CD4-positive, alpha-beta T cell (primary cell): Measurements from ENCODE around the gene VWA1. TPM values are rescaled to one million over a fixed set of nuclear protein-coding genes. Genes with fewer than 3 reads are reported as not detected.

Experiments
- ATAC-seq: fragments of 200-7000 bp; cut with Tn5 transposase; one replicate; pipeline ENCODE4 v1.10.0; 2022; ENCODE audit warnings: mild to moderate bottlenecking; ENCODE audit not compliant: poor library complexity
- CTCF ChIA-PET: fragments of 350-600 bp; sonication (Branson Sonifier 250); formaldehyde crosslinking; loops from one replicate; lab custom pipeline; 2021; ENCODE audit warnings: antibody characterized with exemption, inconsistent platforms; lab: Charles Lee
- POLR2A ChIA-PET: fragments of 350-600 bp; sonication (Branson Sonifier 250); formaldehyde crosslinking; loops from one replicate; lab custom pipeline; 2021; ENCODE audit warnings: antibody characterized with exemption, inconsistent platforms; lab: Charles Lee
- DNase-seq, 14 experiments: peaks; one replicate each; pipeline ENCODE4 v3.0.0-alpha.2; 2013 to 2020; ENCODE audit warnings: mixed read lengths in 2 of 14
- H3K27ac ChIP-seq, 2 donors: one replicate each; pipeline versions ENCODE4 v1.5.1 to v1.7.0; 2013; ENCODE audit warnings: low read length in 2 of 2, low read depth in 1 of 2, mild to moderate bottlenecking in 1 of 2
- H3K27me3 ChIP-seq, 2 experiments: 1 replicate in 1 of 2; 2 replicates in 1 of 2; pipeline versions ENCODE4 v1.6.1 to v1.7.0; 2013; ENCODE audit warnings: low read length in 2 of 2, control low read depth in 1 of 2, mild to moderate bottlenecking in 1 of 2, moderate library complexity in 1 of 2; ENCODE audit not compliant: insufficient read depth in 2 of 2, control insufficient read depth in 1 of 2
- H3K36me3 ChIP-seq: one replicate; pipeline ENCODE4 v1.6.1; 2013; ENCODE audit warnings: low read length, control low read depth; ENCODE audit not compliant: insufficient read depth
- H3K4me1 ChIP-seq: one replicate; pipeline ENCODE4 v1.6.1; 2013; ENCODE audit warnings: low read length, control low read depth; ENCODE audit not compliant: insufficient read depth
- H3K4me3 ChIP-seq: one replicate; pipeline ENCODE4 v1.5.1; 2013; ENCODE audit warnings: mild to moderate bottlenecking, low read length, moderate library complexity
- H3K9me3 ChIP-seq, 2 experiments: 1 replicate in 1 of 2; 2 replicates in 1 of 2; pipeline versions ENCODE4 v1.6.1 to v1.7.0; 2013; ENCODE audit warnings: low read length in 2 of 2, mild to moderate bottlenecking in 2 of 2, control low read depth in 1 of 2, moderate library complexity in 1 of 2; ENCODE audit not compliant: control insufficient read depth in 1 of 2, insufficient read depth in 1 of 2
- H3K27ac Mint-ChIP-seq: one replicate; pipeline ENCODE4 v1.8.0; 2020; ENCODE audit warnings: mixed read lengths
- H3K27me3 Mint-ChIP-seq: one replicate; pipeline ENCODE4 v1.8.0; 2021; ENCODE audit warnings: mixed read lengths
- H3K36me3 Mint-ChIP-seq: one replicate; pipeline ENCODE4 v1.8.0; 2021; ENCODE audit warnings: low read depth, mixed read lengths
- H3K4me1 Mint-ChIP-seq: one replicate; pipeline ENCODE4 v1.8.0; 2021; ENCODE audit warnings: low read depth, mixed read lengths
- H3K4me3 Mint-ChIP-seq: one replicate; pipeline ENCODE4 v1.8.0; 2020; ENCODE audit warnings: mild to moderate bottlenecking, mixed read lengths
- H3K9me3 Mint-ChIP-seq: one replicate; pipeline ENCODE4 v1.8.0; 2020; ENCODE audit warnings: mixed read lengths
- intact Hi-C, 2 experiments: fragments of 100-400 bp; cut with DNase I in 1 of 2; cut with micrococcal nuclease in 1 of 2; formaldehyde crosslinking; loops; one replicate each; pipeline versions ENCODE4 v1.15.1 to v1.9.0; 2023 to 2025; cut with DNase I, micrococcal nuclease
- total RNA-seq, 174 experiments: library from RNA in 2 of 174; stranded (reverse) in 2 of 174; gene quantifications; one replicate each; pipeline ENCODE4 v1.2.3 and lab custom pipeline; 2021 to 2026
- TF ChIP-seq, protein P1 (sequence below): fragments of 200-600 bp; IDR thresholded peaks from one replicate; pipeline ENCODE4 v1.8.0; 2022; ENCODE audit warnings: antibody characterized with exemption, mild to moderate bottlenecking

Gene VWA1
- total RNA-seq, 2 experiments from 2014 or later, result not detected

DNA sequence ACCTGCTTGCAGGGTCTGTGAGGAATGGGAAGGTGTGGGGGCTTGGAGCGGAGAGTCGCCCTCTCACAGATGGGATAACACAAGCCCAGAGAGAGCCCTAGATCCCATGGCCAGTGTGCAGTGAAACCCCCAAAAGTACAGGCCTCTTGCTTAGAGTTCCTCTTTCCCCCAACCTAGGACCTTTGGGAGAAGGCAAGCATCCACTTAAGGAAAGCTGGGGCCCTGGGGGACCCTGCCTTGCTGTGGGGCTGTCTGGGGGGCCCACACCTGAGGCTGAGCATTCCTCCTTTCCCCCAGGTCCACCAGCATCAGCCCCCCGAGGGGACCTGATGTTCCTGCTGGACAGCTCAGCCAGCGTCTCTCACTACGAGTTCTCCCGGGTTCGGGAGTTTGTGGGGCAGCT is 1.1 kb downstream of the VWA1 start:
- H3K9me3 Mint-ChIP-seq, result no peaks in the 10 kb centered on the region
- H3K36me3 Mint-ChIP-seq, result no peaks in the 10 kb centered on the region
- TF ChIP-seq, protein P1, sequence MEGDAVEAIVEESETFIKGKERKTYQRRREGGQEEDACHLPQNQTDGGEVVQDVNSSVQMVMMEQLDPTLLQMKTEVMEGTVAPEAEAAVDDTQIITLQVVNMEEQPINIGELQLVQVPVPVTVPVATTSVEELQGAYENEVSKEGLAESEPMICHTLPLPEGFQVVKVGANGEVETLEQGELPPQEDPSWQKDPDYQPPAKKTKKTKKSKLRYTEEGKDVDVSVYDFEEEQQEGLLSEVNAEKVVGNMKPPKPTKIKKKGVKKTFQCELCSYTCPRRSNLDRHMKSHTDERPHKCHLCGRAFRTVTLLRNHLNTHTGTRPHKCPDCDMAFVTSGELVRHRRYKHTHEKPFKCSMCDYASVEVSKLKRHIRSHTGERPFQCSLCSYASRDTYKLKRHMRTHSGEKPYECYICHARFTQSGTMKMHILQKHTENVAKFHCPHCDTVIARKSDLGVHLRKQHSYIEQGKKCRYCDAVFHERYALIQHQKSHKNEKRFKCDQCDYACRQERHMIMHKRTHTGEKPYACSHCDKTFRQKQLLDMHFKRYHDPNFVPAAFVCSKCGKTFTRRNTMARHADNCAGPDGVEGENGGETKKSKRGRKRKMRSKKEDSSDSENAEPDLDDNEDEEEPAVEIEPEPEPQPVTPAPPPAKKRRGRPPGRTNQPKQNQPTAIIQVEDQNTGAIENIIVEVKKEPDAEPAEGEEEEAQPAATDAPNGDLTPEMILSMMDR, result no peak
- Histone ChIP-seq H3K9me3 (peaks cover 0 to 31% of the 10 kb centered on the region in 2 experiments), H3K27ac (no peak overlapping the region), H3K27me3 (peaks cover 56 to 58% of the 10 kb centered on the region in 2 experiments), H3K4me3 (no peak overlapping the region), H3K4me1 (peaks cover 33% of the 10 kb centered on the region), H3K36me3 (no peaks in the 10 kb centered on the region)
- intact Hi-C loops, result loop anchor here in 1 of 2 experiments (1.0 kb wide), 1 partner anchor 24 kb away; no protein-coding TSS in a partner anchor
- no peak overlapping the region for H3K4me3 Mint-ChIP-seq
- ATAC-seq (no peak), DNase-seq (no peak)
- peaks cover 4% of the 10 kb centered on the region for H3K4me1 Mint-ChIP-seq
- H3K27me3 Mint-ChIP-seq, result peaks cover 17% of the 10 kb centered on the region
- ChIA-PET CTCF (no interaction called here), POLR2A (no interaction called here)
- H3K27ac Mint-ChIP-seq, result no peak overlapping the region

DNA sequence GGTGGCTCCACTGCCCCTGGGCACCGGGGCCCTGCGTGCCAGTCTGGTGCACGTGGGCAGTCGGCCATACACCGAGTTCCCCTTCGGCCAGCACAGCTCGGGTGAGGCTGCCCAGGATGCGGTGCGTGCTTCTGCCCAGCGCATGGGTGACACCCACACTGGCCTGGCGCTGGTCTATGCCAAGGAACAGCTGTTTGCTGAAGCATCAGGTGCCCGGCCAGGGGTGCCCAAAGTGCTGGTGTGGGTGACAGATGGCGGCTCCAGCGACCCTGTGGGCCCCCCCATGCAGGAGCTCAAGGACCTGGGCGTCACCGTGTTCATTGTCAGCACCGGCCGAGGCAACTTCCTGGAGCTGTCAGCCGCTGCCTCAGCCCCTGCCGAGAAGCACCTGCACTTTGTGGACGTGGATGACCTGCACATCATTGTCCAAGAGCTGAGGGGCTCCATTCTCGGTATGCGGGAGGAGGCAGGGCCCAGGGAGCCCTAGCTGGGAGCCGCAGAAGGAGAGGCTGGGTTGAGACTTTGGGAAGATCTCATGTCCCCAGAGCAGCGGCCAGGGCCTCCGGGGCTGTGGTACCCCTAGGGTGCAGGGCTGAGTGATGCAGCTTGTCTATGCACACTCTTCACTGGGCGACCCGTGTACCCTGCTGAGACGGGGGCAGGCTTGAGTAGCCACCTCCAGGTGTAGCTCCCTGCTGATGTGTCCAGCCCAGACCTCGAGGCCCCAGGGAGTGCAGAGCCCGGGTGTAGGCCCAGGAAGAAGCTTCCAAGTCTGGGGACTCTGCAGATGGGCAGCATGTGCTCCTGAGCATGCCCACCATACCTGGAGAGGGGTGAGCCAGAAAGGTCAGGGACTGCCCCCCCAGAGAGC is 1.8 kb downstream of the VWA1 start:
- CTCF ChIA-PET, result no interaction called here
- DNase-seq (no peak), ATAC-seq (no peak)
- POLR2A ChIA-PET, result no interaction called here
- Mint-ChIP-seq H3K4me3 (no peak overlapping the region), H3K27me3 (peaks cover 17% of the 10 kb centered on the region), H3K36me3 (no peaks in the 10 kb centered on the region), H3K27ac (no peak overlapping the region), H3K4me1 (peaks cover 4% of the 10 kb centered on the region), H3K9me3 (no peaks in the 10 kb centered on the region)
- TF ChIP-seq, protein P1, result no peak
- no peak overlapping the region for H3K27ac ChIP-seq
- H3K36me3 ChIP-seq, result no peaks in the 10 kb centered on the region
- H3K27me3 ChIP-seq, result peaks cover 51 to 57% of the 10 kb centered on the region in 2 experiments
- no peak overlapping the region for H3K4me3 ChIP-seq
- H3K4me1 ChIP-seq, result peaks cover 33% of the 10 kb centered on the region
- intact Hi-C loops, result no loop called here
- H3K9me3 ChIP-seq, result peaks cover 0 to 31% of the 10 kb centered on the region in 2 experiments

DNA sequence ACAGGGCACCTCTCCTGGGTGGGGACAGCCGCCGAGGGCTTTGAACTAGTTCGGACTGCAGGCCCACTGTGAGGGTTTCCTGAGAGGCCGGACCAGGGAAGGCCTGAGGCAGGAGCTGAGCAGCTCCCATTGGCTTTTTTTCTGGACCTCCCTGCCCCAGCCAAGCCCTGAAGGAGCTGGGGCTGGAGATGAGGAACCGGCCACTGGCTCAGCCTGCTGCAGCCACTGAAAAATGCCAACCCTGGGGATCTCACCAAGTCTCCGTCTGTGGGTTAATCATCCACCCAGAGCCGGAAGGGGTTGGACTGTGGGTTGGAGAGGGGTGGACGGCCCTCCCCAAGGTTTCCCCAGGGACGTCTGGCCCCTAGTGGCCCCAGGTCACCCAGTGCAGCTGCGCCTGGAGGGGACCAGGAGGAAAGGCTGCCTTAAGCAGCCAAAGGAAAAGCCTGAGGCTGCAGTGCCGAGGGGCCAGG is 2.5 kb downstream of the VWA1 start:
- Histone ChIP-seq H3K4me3 (no peak overlapping the region), H3K27me3 (peaks cover 47 to 57% of the 10 kb centered on the region in 2 experiments), H3K9me3 (peaks cover 0 to 31% of the 10 kb centered on the region in 2 experiments), H3K27ac (no peak overlapping the region), H3K4me1 (peaks cover 33% of the 10 kb centered on the region), H3K36me3 (no peaks in the 10 kb centered on the region)
- Mint-ChIP-seq H3K4me3 (no peak overlapping the region), H3K27me3 (peaks cover 17% of the 10 kb centered on the region), H3K4me1 (peaks cover 4% of the 10 kb centered on the region), H3K9me3 (no peaks in the 10 kb centered on the region), H3K27ac (no peak overlapping the region), H3K36me3 (no peaks in the 10 kb centered on the region)
- DNase-seq (no peak), ATAC-seq (no peak)
- intact Hi-C loops, result no loop called here
- TF ChIP-seq, protein P1, result no peak
- ChIA-PET CTCF (no interaction called here), POLR2A (no interaction called here)
